ENCODE data around the gene PDE6B. TPM values are rescaled to one million over a fixed set of nuclear protein-coding genes. Genes with fewer than 3 reads are reported as not detected.

Gene PDE6B
- total RNA-seq, 1 experiment from 2014 or later, result not detected

DNA sequence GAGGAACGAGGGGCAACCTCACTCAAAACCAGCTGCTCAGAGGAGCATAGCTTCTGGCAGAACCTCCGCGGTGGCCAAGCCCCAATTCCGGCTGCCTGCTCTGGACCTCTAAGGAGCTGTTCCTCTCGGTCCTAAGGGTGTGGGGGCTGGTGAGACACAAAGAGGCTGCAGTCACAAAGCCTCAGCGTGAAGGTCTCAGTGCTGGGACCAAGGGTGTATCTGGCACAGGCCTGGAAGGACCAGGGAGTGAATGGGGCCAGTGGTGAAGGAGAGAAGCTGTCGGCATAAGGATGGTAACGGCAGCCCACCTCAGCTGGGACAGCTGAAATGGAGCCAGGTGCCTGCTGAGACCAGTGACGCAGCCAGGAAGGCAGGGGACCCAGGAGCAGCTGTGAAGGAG is 5.3 kb downstream of the PDE6B start:
- Mint-ChIP-seq H3K36me3 (ENCODE audit: insufficient read depth, unreplicated experiment) (peaks cover 5% of the 10 kb centered on the region), H3K27me3 (ENCODE audit: insufficient read depth, unreplicated experiment) (no peaks in the 10 kb centered on the region), H3K27ac (ENCODE audit: unreplicated experiment) (no peak overlapping the region), H3K9me3 (ENCODE audit: unreplicated experiment) (peaks cover 14% of the 10 kb centered on the region), H3K4me1 (ENCODE audit: low read depth, unreplicated experiment) (no peaks in the 10 kb centered on the region), H3K4me3 (ENCODE audit: unreplicated experiment) (no peak overlapping the region)
- TF ChIP-seq, protein P1, sequence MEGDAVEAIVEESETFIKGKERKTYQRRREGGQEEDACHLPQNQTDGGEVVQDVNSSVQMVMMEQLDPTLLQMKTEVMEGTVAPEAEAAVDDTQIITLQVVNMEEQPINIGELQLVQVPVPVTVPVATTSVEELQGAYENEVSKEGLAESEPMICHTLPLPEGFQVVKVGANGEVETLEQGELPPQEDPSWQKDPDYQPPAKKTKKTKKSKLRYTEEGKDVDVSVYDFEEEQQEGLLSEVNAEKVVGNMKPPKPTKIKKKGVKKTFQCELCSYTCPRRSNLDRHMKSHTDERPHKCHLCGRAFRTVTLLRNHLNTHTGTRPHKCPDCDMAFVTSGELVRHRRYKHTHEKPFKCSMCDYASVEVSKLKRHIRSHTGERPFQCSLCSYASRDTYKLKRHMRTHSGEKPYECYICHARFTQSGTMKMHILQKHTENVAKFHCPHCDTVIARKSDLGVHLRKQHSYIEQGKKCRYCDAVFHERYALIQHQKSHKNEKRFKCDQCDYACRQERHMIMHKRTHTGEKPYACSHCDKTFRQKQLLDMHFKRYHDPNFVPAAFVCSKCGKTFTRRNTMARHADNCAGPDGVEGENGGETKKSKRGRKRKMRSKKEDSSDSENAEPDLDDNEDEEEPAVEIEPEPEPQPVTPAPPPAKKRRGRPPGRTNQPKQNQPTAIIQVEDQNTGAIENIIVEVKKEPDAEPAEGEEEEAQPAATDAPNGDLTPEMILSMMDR (IDR thresholded peaks at IDR 0.05; ENCODE audit: insufficient read depth in 1 of 2, low read depth in 1 of 2, low read length in 1 of 2, severe bottlenecking in 1 of 2, unreplicated experiment in 1 of 2), result no peak
- intact Hi-C loops (cut with micrococcal nuclease; ENCODE audit: unreplicated experiment), result no loop called here
- H3K36me3 ChIP-seq (ENCODE audit: control insufficient read depth, insufficient read depth, low read length), result no peaks in the 10 kb centered on the region
- POLR2A ChIA-PET, result no interaction called here
- no TSS peak for BruUV-seq (replicated peaks)
- H3K27me3 ChIP-seq (replicated peaks; ENCODE audit: control insufficient read depth, insufficient read depth, low read length), result no peaks in the 10 kb centered on the region
- H3K4me3 ChIP-seq (ENCODE audit: low read depth, low read length), result no peak overlapping the region
- DNase-seq, result peak in 1 of 2 experiments; percentile 14
- no peaks in the 10 kb centered on the region for H3K4me1 ChIP-seq
- H3K9me3 ChIP-seq, result no peaks in the 10 kb centered on the region
- CTCF ChIA-PET, result no interaction called here

DNA sequence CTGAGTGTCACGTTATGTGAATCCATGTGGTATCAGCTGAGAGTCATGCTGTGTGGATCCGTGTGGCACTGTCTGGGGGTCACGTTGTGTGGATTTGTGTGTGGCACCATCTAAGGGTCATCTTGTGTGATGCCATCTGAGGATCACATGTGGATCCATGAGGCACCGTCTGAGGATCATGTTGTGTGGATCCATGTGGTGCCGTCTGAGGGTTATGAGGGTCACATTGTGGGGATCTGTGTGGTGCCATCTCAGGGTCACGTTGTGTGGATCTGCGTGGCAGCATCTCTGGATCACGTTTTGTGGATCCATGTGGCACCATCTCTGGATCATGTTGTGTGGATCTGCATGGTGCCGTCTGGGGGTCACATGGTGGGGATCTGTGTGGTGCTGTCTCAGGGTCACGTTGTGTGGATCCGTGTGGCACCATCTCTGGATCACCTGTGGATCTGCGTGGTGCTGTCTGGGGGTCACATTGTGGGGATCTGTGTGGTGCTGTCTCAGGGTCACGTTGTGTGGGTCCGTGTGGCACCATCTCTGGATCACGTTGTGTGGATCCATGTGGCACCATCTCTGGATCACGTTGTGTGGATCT is 6.9 kb downstream of the PDE6B start:
- no TSS peak for BruUV-seq (replicated peaks)
- no peaks in the 10 kb centered on the region for H3K4me1 ChIP-seq

DNA sequence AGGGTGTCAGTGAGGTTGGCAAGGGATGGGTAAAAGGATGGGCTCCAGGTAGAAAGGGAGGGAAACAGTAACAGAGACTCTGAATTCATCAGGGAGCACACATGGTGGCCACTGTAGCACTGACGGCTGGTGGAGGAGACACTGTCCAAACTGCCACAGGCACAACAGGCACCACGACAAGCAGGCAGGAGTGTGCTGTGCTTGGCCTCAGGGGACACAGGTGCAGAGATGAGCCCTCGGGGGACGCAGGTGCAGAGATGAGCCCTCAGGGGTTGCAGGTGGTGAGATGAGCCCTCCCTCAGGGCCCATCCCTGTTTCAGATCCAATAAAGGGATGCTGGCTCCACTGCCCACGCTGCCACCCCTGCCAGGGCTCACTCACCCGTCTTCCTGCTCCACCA is 7.6 kb downstream of the PDE6B start:
- Mint-ChIP-seq H3K36me3 (ENCODE audit: insufficient read depth, unreplicated experiment) (no peaks in the 10 kb centered on the region), H3K4me3 (ENCODE audit: unreplicated experiment) (no peak overlapping the region), H3K9me3 (ENCODE audit: unreplicated experiment) (peaks cover 14% of the 10 kb centered on the region), H3K27me3 (ENCODE audit: insufficient read depth, unreplicated experiment) (no peaks in the 10 kb centered on the region), H3K4me1 (ENCODE audit: low read depth, unreplicated experiment) (no peaks in the 10 kb centered on the region), H3K27ac (ENCODE audit: unreplicated experiment) (no peak overlapping the region)
- ChIA-PET POLR2A (no interaction called here), CTCF (no interaction called here)
- no peaks in the 10 kb centered on the region for H3K36me3 ChIP-seq (ENCODE audit: control insufficient read depth, insufficient read depth, low read length)
- H3K27me3 ChIP-seq (replicated peaks; ENCODE audit: control insufficient read depth, insufficient read depth, low read length), result no peaks in the 10 kb centered on the region
- no TSS peak for BruUV-seq (replicated peaks)
- TF ChIP-seq, protein P1 (IDR thresholded peaks at IDR 0.05; ENCODE audit: insufficient read depth in 1 of 2, low read depth in 1 of 2, low read length in 1 of 2, severe bottlenecking in 1 of 2, unreplicated experiment in 1 of 2), result no peak
- intact Hi-C loops (cut with micrococcal nuclease; ENCODE audit: unreplicated experiment), result no loop called here
- peak in 1 of 2 experiments; percentile 32 for DNase-seq
- no peak overlapping the region for H3K4me3 ChIP-seq (ENCODE audit: low read depth, low read length)
- no peaks in the 10 kb centered on the region for H3K9me3 ChIP-seq
- no peaks in the 10 kb centered on the region for H3K4me1 ChIP-seq

More for the DNA sequence above, 6.9 kb downstream of the PDE6B start:
- H3K9me3 ChIP-seq, result no peaks in the 10 kb centered on the region
- Mint-ChIP-seq H3K4me1 (ENCODE audit: low read depth, unreplicated experiment) (no peaks in the 10 kb centered on the region), H3K4me3 (ENCODE audit: unreplicated experiment) (no peak overlapping the region), H3K9me3 (ENCODE audit: unreplicated experiment) (peaks cover 14% of the 10 kb centered on the region), H3K36me3 (ENCODE audit: insufficient read depth, unreplicated experiment) (no peaks in the 10 kb centered on the region), H3K27ac (ENCODE audit: unreplicated experiment) (no peak overlapping the region), H3K27me3 (ENCODE audit: insufficient read depth, unreplicated experiment) (no peaks in the 10 kb centered on the region)
- H3K27me3 ChIP-seq (replicated peaks; ENCODE audit: control insufficient read depth, insufficient read depth, low read length), result no peaks in the 10 kb centered on the region
- DNase-seq, result peak in 1 of 2 experiments; percentile 11
- no peaks in the 10 kb centered on the region for H3K36me3 ChIP-seq (ENCODE audit: control insufficient read depth, insufficient read depth, low read length)
- TF ChIP-seq, protein P1 (IDR thresholded peaks at IDR 0.05; ENCODE audit: insufficient read depth in 1 of 2, low read depth in 1 of 2, low read length in 1 of 2, severe bottlenecking in 1 of 2, unreplicated experiment in 1 of 2), result no peak
- ChIA-PET POLR2A (no interaction called here), CTCF (no interaction called here)
- no peak overlapping the region for H3K4me3 ChIP-seq (ENCODE audit: low read depth, low read length)
- intact Hi-C loops (cut with micrococcal nuclease; ENCODE audit: unreplicated experiment), result no loop called here
